ENCODE data around the gene DNAJB7.
"Not testable (repeated sequence)": the region's sequence is repeated elsewhere in the genome, so short reads cannot be mapped to it uniquely, and the experiment has no call there.

Gene DNAJB7

GRCh38 chr22:40862013-40862412, at the start of gene DNAJB7:
DNAJB7 (minus strand) TSS chr22:40862113; CDS start chr22:40861994, 119 bp downstream.
- DNase-seq: no peak

GRCh38 chr22:40908895-40909294, 47.0 kb upstream of the DNAJB7 start:
- no peak for DNase-seq

GRCh38 chr22:40904101-40904500, 42.2 kb upstream of the DNAJB7 start:
- DNase-seq: no peak

DNA sequence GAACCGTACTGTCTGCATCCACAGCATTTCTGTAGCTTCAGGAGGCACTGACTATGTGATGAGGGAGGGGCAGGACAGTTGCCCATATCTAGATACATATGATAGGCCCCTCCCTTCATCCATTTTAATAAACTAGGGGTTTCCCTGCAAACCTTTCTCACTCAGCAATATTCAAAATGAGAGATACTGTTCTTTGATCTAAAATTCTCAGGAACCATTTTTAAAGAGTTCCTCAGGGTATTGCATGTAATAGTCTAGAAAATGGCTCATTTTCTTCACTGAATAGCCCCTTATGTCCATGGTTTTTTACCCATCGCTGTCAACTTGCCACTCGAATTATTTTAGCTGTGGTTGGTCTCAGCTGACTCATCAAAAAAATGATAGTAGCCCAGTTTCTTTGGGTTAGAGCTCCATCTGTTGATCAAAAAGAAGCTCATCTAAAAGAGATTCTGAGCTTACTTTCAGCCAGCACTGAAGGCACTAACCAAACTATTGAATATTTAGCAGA, 37.0 kb upstream of the DNAJB7 start:
- peak; percentile 17 for DNase-seq

DNA sequence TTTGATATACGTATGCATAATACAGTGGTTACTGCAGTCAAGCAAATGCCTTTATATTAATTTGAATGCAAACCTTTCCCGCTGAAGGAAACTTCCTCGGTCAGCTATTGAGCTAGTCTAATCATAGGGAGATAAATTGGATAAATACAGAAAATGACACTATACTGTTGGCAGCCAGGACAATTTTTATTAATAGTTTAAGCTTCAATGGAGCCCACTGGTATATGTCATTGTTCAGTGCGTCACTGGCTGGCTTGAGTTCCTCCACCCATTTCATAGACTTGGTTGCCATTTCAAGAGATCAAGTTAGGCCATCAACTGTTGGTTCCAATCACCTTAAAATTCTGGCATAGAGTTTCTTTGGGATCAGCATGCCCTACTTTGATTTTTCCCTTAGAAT, 32.5 kb upstream of the DNAJB7 start:
- no peak for DNase-seq

GRCh38 chr22:40890881-40891280, 29.0 kb upstream of the DNAJB7 start:
- no peak for DNase-seq

- DNase-seq: no peak
Observed at GRCh38 chr22:40889116-40889515, 27.2 kb upstream of the DNAJB7 start.

- no peak for DNase-seq
Observed at GRCh38 chr22:40878922-40879321, 17.0 kb upstream of the DNAJB7 start.

DNA sequence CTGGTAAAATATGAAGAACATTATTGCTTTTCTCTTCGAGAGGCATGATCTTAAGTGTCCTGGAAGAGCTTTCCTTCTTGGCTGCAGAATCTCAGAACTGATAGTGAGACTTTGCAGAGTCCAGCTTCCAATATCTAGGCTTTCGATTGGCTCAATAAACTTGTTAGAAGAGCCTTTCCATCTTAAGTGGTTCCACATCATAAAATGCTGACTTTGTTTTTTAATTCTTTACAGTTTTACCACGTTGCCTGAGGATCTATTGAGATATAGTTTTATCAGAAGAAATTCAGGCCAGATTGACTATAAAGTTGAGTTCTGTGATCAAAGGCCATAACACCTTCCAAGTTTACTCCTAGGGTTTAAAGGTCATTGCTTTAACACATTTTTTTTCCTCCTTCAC, 15.6 kb upstream of the DNAJB7 start:
- no peak for DNase-seq

GRCh38 chr22:40876907-40877306, 15.0 kb upstream of the DNAJB7 start:
- DNase-seq: no peak

GRCh38 chr22:40875111-40875510, 13.2 kb upstream of the DNAJB7 start:
- no peak for DNase-seq

- no peak for DNase-seq
Observed at GRCh38 chr22:40874016-40874415, 12.1 kb upstream of the DNAJB7 start.

DNA sequence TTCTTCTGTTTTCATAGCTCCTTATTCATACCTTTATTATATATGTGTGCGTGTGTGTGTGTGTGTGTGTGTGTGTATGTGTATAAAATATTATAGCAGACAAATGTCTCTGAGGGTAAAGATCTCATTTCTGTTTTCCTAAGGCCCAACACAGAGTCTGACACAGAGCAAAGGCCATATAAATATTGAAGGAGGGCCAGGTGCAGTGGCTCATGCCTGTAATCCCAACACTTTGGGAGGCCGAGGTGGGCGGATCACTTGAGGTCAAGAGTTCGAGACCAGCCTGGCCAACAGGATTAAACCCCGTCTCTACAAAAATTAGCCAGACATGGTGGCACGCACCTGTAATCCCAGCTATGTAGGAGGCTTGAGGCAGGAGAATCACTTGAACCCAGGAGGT, 6.5 kb upstream of the DNAJB7 start:
- not testable (repeated sequence) for DNase-seq

DNA sequence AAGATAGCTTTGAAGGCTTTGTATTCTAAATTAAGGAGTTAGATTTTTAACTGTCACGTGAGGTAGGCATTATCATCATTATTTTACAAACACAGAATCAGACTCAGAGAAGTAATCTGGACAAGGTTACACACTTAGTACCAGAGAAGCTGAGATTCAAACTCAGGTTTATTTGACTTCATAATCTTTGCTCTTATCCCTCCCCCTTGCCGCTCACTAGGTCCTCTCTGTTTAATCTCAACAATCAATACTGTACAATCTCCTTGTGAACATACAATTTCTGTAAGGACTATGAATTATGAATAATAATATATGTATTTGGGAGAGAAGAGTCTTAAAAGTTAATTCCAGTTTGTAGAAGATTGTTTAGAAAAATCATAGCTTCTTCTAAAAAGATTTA, 5.2 kb upstream of the DNAJB7 start:
- no peak for DNase-seq

- no peak for DNase-seq
Observed at GRCh38 chr22:40862537-40862936, 624 bp upstream of the DNAJB7 start.

DNA sequence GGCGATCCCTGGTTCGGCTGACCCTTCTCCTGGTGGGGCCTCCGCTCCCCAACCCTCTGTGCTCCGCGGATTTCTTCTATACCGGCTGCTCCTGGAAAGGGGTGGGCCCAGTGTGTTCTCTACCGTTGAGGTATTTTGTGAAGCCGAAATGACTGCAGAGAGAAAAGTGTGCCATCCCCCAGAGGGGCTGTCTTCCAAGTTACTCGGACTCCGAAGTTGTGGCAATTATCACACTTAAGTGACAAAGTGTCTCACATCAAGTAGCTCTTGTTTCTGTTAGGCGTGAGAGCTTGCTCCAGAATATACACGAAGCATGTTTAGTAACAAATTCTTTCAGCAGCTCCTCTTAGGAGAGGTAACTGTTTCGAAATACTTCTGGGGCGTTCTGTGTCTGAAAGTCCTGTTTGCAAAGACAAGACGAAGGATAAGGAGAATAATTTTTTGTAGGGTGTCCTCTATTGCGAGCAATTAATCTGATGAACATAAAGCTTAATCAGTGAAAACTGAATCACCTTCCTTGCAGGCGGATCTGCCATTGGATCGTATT, 4.5 kb downstream of the DNAJB7 start:
- no peak for DNase-seq

GRCh38 chr22:40856513-40857308, 5.2 kb downstream of the DNAJB7 start, which contains the start of the genes ST13 and XPNPEP3:
ST13 (minus strand) TSS chr22:40856639; CDS start chr22:40856540, 99 bp downstream.
XPNPEP3 (plus strand) TSS chr22:40857148; CDS start chr22:40857182, 34 bp downstream.
- DNase-seq: peak; percentile 98

GRCh38 chr22:40855979-40856512, 5.9 kb downstream of the DNAJB7 start:
- DNase-seq: peak; percentile 54

DNA sequence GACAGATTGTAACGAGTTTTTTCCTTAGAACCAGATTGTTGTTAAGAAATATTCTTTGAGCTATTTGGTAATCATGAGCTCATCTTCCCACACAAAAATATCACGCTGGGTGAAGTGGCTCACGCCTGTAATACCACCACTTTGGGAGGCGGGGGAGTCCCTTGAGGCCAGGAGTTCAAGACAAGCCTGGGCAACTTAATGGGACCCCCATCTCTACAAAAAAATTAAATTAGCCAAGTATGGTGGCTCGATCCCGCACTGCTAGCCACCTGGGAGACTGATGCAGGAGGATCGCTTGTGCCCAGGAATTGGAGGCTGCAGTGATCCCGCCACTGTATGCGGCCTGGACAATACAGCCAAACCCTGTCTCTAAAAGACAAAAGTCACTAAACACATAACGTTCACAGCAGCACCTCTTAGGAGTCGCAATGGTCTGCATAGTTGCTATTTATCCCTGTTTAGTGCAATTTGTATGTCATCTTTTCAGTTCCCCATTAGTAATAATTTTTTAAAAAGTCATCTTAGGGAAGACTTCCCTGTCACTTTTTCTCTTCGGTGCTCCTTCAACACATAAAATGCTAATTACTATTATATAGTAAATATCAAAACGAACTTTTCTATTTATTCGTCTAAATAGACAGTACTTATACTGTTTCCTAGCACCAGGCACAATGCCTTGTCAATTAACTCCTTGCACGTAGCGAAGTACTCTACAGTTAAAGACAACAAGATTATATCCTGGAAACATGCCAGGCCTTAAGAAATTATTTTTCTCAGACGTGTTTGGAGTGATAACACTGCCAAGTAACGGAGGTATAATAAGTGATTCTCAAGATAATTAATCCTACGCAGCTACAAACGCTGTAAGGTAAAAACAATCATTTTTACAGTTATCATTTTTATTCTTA, 6.6 kb downstream of the DNAJB7 start:
- peak; percentile 23 for DNase-seq

GRCh38 chr22:40853961-40854360, 8.0 kb downstream of the DNAJB7 start:
- DNase-seq: no peak

DNA sequence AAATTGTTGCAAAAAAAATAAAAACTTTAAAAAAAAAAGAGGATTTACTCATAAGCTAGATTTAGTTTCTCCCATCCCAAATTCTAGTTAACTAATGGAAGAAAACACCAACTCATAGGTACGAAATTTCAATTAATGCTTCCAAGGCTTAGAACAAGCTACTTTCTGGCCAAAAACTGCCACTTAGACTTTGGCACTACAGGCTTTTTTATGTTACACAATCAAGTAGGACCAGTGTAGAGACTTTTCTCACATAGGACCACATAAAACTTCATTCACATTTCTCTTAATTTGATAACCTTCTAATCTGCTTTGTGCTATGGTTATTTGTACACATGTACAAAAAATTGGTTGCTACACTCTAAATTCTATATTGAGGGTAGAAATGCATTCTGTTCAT, 8.6 kb downstream of the DNAJB7 start:
- DNase-seq: no peak

GRCh38 chr22:40845816-40846215, 16.1 kb downstream of the DNAJB7 start:
- not testable (repeated sequence) for DNase-seq

DNA sequence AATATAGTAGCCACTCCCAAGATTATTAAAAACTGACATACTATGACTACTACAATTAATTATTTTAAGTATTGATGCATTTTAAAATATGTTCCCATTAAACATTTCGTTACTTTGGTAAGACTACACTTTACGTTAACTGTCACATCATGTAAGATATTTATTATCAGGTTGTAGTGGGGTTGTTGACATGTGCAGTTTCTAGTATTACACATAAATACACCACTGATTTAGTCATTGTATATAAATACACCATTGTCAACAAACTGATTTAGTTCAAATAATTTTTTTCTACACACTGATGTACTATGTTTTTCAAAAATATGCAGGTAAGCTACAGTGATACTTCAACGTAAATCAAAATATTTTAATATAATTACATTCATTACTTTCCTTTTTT, 17.0 kb downstream of the DNAJB7 start:
- DNase-seq: no peak
